Body of pancreas (tissue), 4 donors: Measurements from ENCODE around the gene USP36. TPM values are rescaled to one million over a fixed set of nuclear protein-coding genes. Genes with fewer than 3 reads are reported as not detected.
"Not testable (repeated sequence)": the region's sequence is repeated elsewhere in the genome, so short reads cannot be mapped to it uniquely, and the experiment has no call there.

Source experiments
- ATAC-seq: fragments of 150-250 bp; one replicate; pipeline ENCODE4 v1.9.1; 2016
- DNase-seq, 4 donors: peaks; one replicate each; pipeline ENCODE4 v3.0.0-alpha.2; 2019
- H3K27ac ChIP-seq, 4 donors: fragments of 200-600 bp; sonication (generic); 1 replicate in 3 of 4; 2 replicates in 1 of 4; pipeline versions ENCODE4 v1.5.1 to v1.6.1; 2016 to 2019; ENCODE audit warnings: mild to moderate bottlenecking in 1 of 4, mixed read lengths in 1 of 4, moderate library complexity in 1 of 4
- H3K27me3 ChIP-seq, 2 donors: fragments of 200-600 bp; sonication (generic); one replicate each; pipeline ENCODE4 v1.6.0; 2016; ENCODE audit warnings: mild to moderate bottlenecking in 1 of 2
- H3K36me3 ChIP-seq, 2 donors: fragments of 200-600 bp; sonication (generic); replicated peaks in 1 of 2; 2 replicates each; pipeline ENCODE4 v1.5.1; 2016; ENCODE audit warnings: low read depth in 2 of 2; ENCODE audit not compliant: insufficient read depth in 1 of 2
- H3K4me1 ChIP-seq: fragments of 200-600 bp; sonication (generic); one replicate; pipeline ENCODE4 v1.6.0; 2016
- H3K4me3 ChIP-seq, 2 donors: fragments of 200-600 bp; sonication (generic); 1 replicate in 1 of 2; 2 replicates in 1 of 2; pipeline ENCODE4 v1.5.1; 2016 to 2019
- H3K9me3 ChIP-seq, 3 donors: fragments of 200-600 bp; sonication (generic); 1 replicate in 2 of 3; 2 replicates in 1 of 3; pipeline ENCODE4 v1.5.1; 2016
- CTCF ChIP-seq, 7 experiments: fragments of 450-650 bp in 4 of 7; fragments of 200-600 bp in 3 of 7; sonication (generic) in 3 of 7; IDR thresholded peaks; one replicate each; pipeline ENCODE4 v1.5.1; 2016 to 2019; ENCODE audit warnings: antibody characterized with exemption in 7 of 7
- POLR2A ChIP-seq, 3 donors: fragments of 450-650 bp; IDR thresholded peaks; one replicate each; pipeline ENCODE4 v1.6.1; 2016; ENCODE audit warnings: antibody characterized with exemption in 3 of 3, mild to moderate bottlenecking in 2 of 3
- WGBS, 2 donors: methylation state at CpG; one replicate each; pipeline ENCODE4 v1.1.5; 2017; 5-methylcytosine and 5-hydroxymethylcytosine counted together
- intact Hi-C: fragments of 100-400 bp; cut with DNase I; formaldehyde crosslinking; loops from one replicate; pipeline ENCODE4 v1.15.1; 2023
- total RNA-seq, 2 donors: library from RNA; depleted of rRNA; stranded (reverse); fragments of >200 nt; gene quantifications; one replicate each; pipeline ENCODE4 v1.1.0, GENCODE V29; 2016

USP36 gene
- total RNA-seq, 2 donors from 2014 or later, result 28.5 to 55.4 TPM

- Histone ChIP-seq H3K4me3 (no peak overlapping the region), H3K9me3 (no peaks in the 10 kb centered on the region), H3K27ac (peak overlapping the region in 2 of 4 donors; percentile 71 to 85), H3K36me3 (no peaks in the 10 kb centered on the region), H3K27me3 (no peaks in the 10 kb centered on the region), H3K4me1 (peaks cover 71% of the 10 kb centered on the region)
- WGBS, 2 donors, result 84 to 92% methylated on average over 14 to 15 of the region's 15 CpGs
- intact Hi-C loops, result no loop called here
- no peak for ATAC-seq
- DNase-seq, result no peak
- TF ChIP-seq CTCF (IDR thresholded peaks at IDR 0.05) (no peak), POLR2A (IDR thresholded peaks at IDR 0.05) (no peak)
Observed at GRCh38 chr17:78878261-78878660, 37.6 kb upstream of the USP36 start.

- intact Hi-C loops, H3K27me3 ChIP-seq, H3K36me3 ChIP-seq, H3K9me3 ChIP-seq, H3K4me3 ChIP-seq: not testable (repeated sequence)
- peak; percentile 80 to 94 (median 90) for DNase-seq
- peak; percentile 84 for ATAC-seq
- Histone ChIP-seq H3K27ac (peak overlapping the region; percentile 71 to 85 (median 80)), H3K4me1 (peaks cover 61% of the 10 kb centered on the region)
- TF ChIP-seq POLR2A (IDR thresholded peaks at IDR 0.05), result peak; percentile 18 to 87 (median 73)
- 22 to 35% methylated on average over 8 of the region's 8 CpGs for WGBS, 2 donors
Observed at GRCh38 chr17:78876954-78877517, 36.4 kb upstream of the USP36 start.

GRCh38 chr17:78876094-78876597 is 35.5 kb upstream of the USP36 start:
- Histone ChIP-seq H3K27ac (peak overlapping the region in 3 of 4 donors; percentile 71 to 85 (median 84)), H3K9me3 (no peaks in the 10 kb centered on the region), H3K27me3 (no peaks in the 10 kb centered on the region), H3K36me3 (no peaks in the 10 kb centered on the region), H3K4me1 (peaks cover 61% of the 10 kb centered on the region), H3K4me3 (no peak overlapping the region)
- intact Hi-C loops, result no loop called here
- TF ChIP-seq POLR2A (IDR thresholded peaks at IDR 0.05) (no peak), CTCF (IDR thresholded peaks at IDR 0.05) (no peak)
- WGBS, 2 donors, result 53 to 73% methylated on average over 7 of the region's 7 CpGs
- ATAC-seq (no peak), DNase-seq (no peak)

GRCh38 chr17:78875363-78876093 is 34.9 kb upstream of the USP36 start:
- no peak for ATAC-seq
- 51 to 70% methylated on average over 9 of the region's 9 CpGs for WGBS, 2 donors

More at GRCh38 chr17:78875363-78876093, 34.9 kb upstream of the USP36 start:
- peaks cover 0 to 4% of the 10 kb centered on the region in 2 donors for H3K36me3 ChIP-seq
- H3K27ac ChIP-seq, result peak overlapping the region; percentile 71 to 85 (median 84)
- H3K4me3 ChIP-seq, result no peak overlapping the region
- H3K27me3 ChIP-seq, result no peaks in the 10 kb centered on the region
- DNase-seq, result peak; percentile 37 to 80 (median 70)
- H3K4me1 ChIP-seq, result peaks cover 61% of the 10 kb centered on the region
- no peak for TF ChIP-seq CTCF (IDR thresholded peaks at IDR 0.05)
- no peak for TF ChIP-seq POLR2A (IDR thresholded peaks at IDR 0.05)
- intact Hi-C loops, result no loop called here
- no peaks in the 10 kb centered on the region for H3K9me3 ChIP-seq
